Vagina (tissue), 2 donors: ENCODE data around the gene DCST1. TPM values are rescaled to one million over a fixed set of nuclear protein-coding genes. Genes with fewer than 3 reads are reported as not detected.
A peak's percentile ranks its signal among the peaks of the same experiment; 100 is the strongest.

Experiments
- DNase-seq, 2 donors: peaks; one replicate each; pipeline ENCODE4 v3.0.0-alpha.2; 2017; ENCODE audit errors: extremely low spot score in 2 of 2
- H3K27ac ChIP-seq: fragments of 200-600 bp; sonication (generic); one replicate; pipeline ENCODE4 v1.5.1; 2019
- H3K27me3 ChIP-seq: fragments of 200-600 bp; sonication (generic); one replicate; pipeline ENCODE4 v1.5.1; 2019
- H3K36me3 ChIP-seq, 2 donors: fragments of 200-600 bp; sonication (generic); one replicate each; pipeline ENCODE4 v1.5.1; 2017 to 2019
- H3K4me1 ChIP-seq: fragments of 200-600 bp; sonication (generic); one replicate; pipeline ENCODE4 v1.5.1; 2019
- H3K4me3 ChIP-seq, 2 donors: fragments of 200-600 bp; sonication (generic); 1 replicate in 1 of 2; 2 replicates in 1 of 2; pipeline ENCODE4 v1.5.1; 2016 to 2019
- H3K9me3 ChIP-seq: fragments of 200-600 bp; sonication (generic); one replicate; pipeline ENCODE4 v1.5.1; 2019
- CTCF ChIP-seq, 3 experiments: fragments of 450-650 bp in 2 of 3; fragments of 200-600 bp in 1 of 3; sonication (generic) in 1 of 3; IDR thresholded peaks; one replicate each; pipeline ENCODE4 v1.5.1; 2017 to 2019; ENCODE audit warnings: antibody characterized with exemption in 3 of 3, mild to moderate bottlenecking in 2 of 3, moderate library complexity in 2 of 3
- POLR2A ChIP-seq, 2 donors: fragments of 450-650 bp; IDR thresholded peaks; one replicate each; pipeline ENCODE4 v1.6.1; 2017; ENCODE audit warnings: antibody characterized with exemption in 2 of 2, mild to moderate bottlenecking in 2 of 2, moderate library complexity in 2 of 2
- POLR2AphosphoS5 ChIP-seq, 2 donors: sonication (generic); formaldehyde crosslinking; IDR thresholded peaks; one replicate each; pipeline ENCODE4 v1.9.0; 2017; ENCODE audit warnings: antibody characterized with exemption in 2 of 2, mild to moderate bottlenecking in 2 of 2, low read depth in 1 of 2; ENCODE audit not compliant: insufficient read depth in 1 of 2
- intact Hi-C: fragments of 100-400 bp; cut with DNase I; formaldehyde crosslinking; loops from one replicate; pipeline ENCODE4 v1.15.1; 2023
- total RNA-seq: library from RNA; depleted of rRNA; stranded (reverse); fragments of >200 nt; gene quantifications from one replicate; pipeline ENCODE4 v1.2.3, GENCODE V29; 2016

The DCST1 gene
- total RNA-seq, 1 donor from 2014 or later, result not detected

- intact Hi-C loops, result loop anchor here (2.0 to 5.0 kb wide), 2 partner anchors 16 to 55 kb away; partner anchors contain the start of gene PYGO2
Observed at GRCh38 chr1:155017041-155017945, 16.3 kb upstream of the DCST1 start.

GRCh38 chr1:155017946-155018316 lies 15.7 kb upstream of the DCST1 start:
- peaks cover 59% of the 10 kb centered on the region for H3K4me1 ChIP-seq
- intact Hi-C loops, result loop anchor here (2.0 to 5.0 kb wide), 2 partner anchors 17 to 56 kb away; partner anchors contain the start of gene PYGO2
- peak overlapping the region; percentile 34 to 54 for H3K4me3 ChIP-seq

More at GRCh38 chr1:155017041-155017945, 16.3 kb upstream of the DCST1 start:
- Histone ChIP-seq H3K9me3 (no peaks in the 10 kb centered on the region), H3K4me1 (peaks cover 66% of the 10 kb centered on the region), H3K27me3 (no peaks in the 10 kb centered on the region), H3K36me3 (peaks cover 0 to 12% of the 10 kb centered on the region in 2 donors), H3K4me3 (peak overlapping the region; percentile 34 to 54), H3K27ac (peak overlapping the region; percentile 99)
- TF ChIP-seq POLR2AphosphoS5 (IDR thresholded peaks at IDR 0.05; ENCODE audit: insufficient read depth in 1 of 2, low read depth in 1 of 2), result peak; percentile 74 to 99
- peak in 1 of 2 donors; percentile 16 for TF ChIP-seq POLR2A (IDR thresholded peaks at IDR 0.05)
- TF ChIP-seq CTCF (IDR thresholded peaks at IDR 0.05), result peak; percentile 95 to 98 (median 98)
- peak in 1 of 2 donors; percentile 97 for DNase-seq

GRCh38 chr1:155018617-155019348 lies 14.8 kb upstream of the DCST1 start:
- no peaks in the 10 kb centered on the region for H3K9me3 ChIP-seq
- no peak for DNase-seq
- TF ChIP-seq POLR2AphosphoS5 (IDR thresholded peaks at IDR 0.05; ENCODE audit: insufficient read depth in 1 of 2, low read depth in 1 of 2), result no peak
- TF ChIP-seq CTCF (IDR thresholded peaks at IDR 0.05), result no peak
- TF ChIP-seq POLR2A (IDR thresholded peaks at IDR 0.05), result no peak
- peaks cover 52% of the 10 kb centered on the region for H3K4me1 ChIP-seq
- peak overlapping the region; percentile 99 for H3K27ac ChIP-seq
- H3K4me3 ChIP-seq, result no peak overlapping the region
- H3K36me3 ChIP-seq, result peaks cover 0 to 12% of the 10 kb centered on the region in 2 donors
- no peaks in the 10 kb centered on the region for H3K27me3 ChIP-seq
- intact Hi-C loops, result loop anchor here (5.0 kb wide), 1 partner anchor 56 kb away; the partner anchor contains the start of gene PYGO2

More at GRCh38 chr1:155017946-155018316, 15.7 kb upstream of the DCST1 start:
- Histone ChIP-seq H3K27ac (peak overlapping the region; percentile 99), H3K9me3 (no peaks in the 10 kb centered on the region), H3K27me3 (no peaks in the 10 kb centered on the region), H3K36me3 (peaks cover 0 to 12% of the 10 kb centered on the region in 2 donors)
- no peak for DNase-seq
- no peak for TF ChIP-seq POLR2AphosphoS5 (IDR thresholded peaks at IDR 0.05; ENCODE audit: insufficient read depth in 1 of 2, low read depth in 1 of 2)
- no peak for TF ChIP-seq POLR2A (IDR thresholded peaks at IDR 0.05)
- no peak for TF ChIP-seq CTCF (IDR thresholded peaks at IDR 0.05)

GRCh38 chr1:155019377-155020245 lies 14.0 kb upstream of the DCST1 start:
- H3K27me3 ChIP-seq, result no peaks in the 10 kb centered on the region
- intact Hi-C loops, result loop anchor here (5.0 kb wide), 1 partner anchor 57 kb away; the partner anchor contains the start of gene PYGO2
- H3K36me3 ChIP-seq, result peaks cover 0 to 7% of the 10 kb centered on the region in 2 donors
- no peak for DNase-seq
- no peaks in the 10 kb centered on the region for H3K9me3 ChIP-seq
- peak overlapping the region; percentile 99 for H3K27ac ChIP-seq
- TF ChIP-seq POLR2AphosphoS5 (IDR thresholded peaks at IDR 0.05; ENCODE audit: insufficient read depth in 1 of 2, low read depth in 1 of 2), result no peak
- TF ChIP-seq POLR2A (IDR thresholded peaks at IDR 0.05), result no peak
- no peak for TF ChIP-seq CTCF (IDR thresholded peaks at IDR 0.05)
- H3K4me3 ChIP-seq, result no peak overlapping the region
- H3K4me1 ChIP-seq, result peaks cover 52% of the 10 kb centered on the region
